ENCODE results near the gene FKBP15.

- TF ChIP-seq CTCF (IDR thresholded peaks at IDR 0.05) (no peak), POLR2AphosphoS5 (IDR thresholded peaks at IDR 0.05) (no peak), POLR2A (IDR thresholded peaks at IDR 0.05) (no peak), EP300 (IDR thresholded peaks at IDR 0.05) (no peak)
Measured at GRCh38 chr9:113205432-113205831, 15.6 kb downstream of the FKBP15 start.

Measured in stomach (tissue), 4 donors.